Adrenal gland (tissue), 12 donors: ENCODE measurements around the gene MECR. TPM values are rescaled to one million over a fixed set of nuclear protein-coding genes. Genes with fewer than 3 reads are reported as not detected.
A peak's percentile ranks its signal among the peaks of the same experiment; 100 is the strongest.

Experiments used
- DNase-seq, 7 donors: peaks; one replicate each; pipeline ENCODE4 v3.0.0-alpha.2; 2019 to 2020
- H3K27ac ChIP-seq, 5 donors: fragments of 200-600 bp; sonication (generic) in 4 of 5; 1 replicate in 3 of 5; 2 replicates in 2 of 5; pipeline versions ENCODE4 v1.5.1 to v1.8.0; 2016 to 2020; ENCODE audit warnings: mild to moderate bottlenecking in 1 of 5
- H3K27me3 ChIP-seq: fragments of 200-600 bp; 2 replicates; pipeline ENCODE4 v1.8.0; 2021
- H3K36me3 ChIP-seq, 2 donors: fragments of 200-600 bp; replicated peaks in 1 of 2; 1 replicate in 1 of 2; 2 replicates in 1 of 2; pipeline versions ENCODE4 v1.5.1 to v1.8.0; 2018 to 2022
- H3K4me1 ChIP-seq, 2 donors: fragments of 200-600 bp; replicated peaks in 1 of 2; 1 replicate in 1 of 2; 2 replicates in 1 of 2; pipeline versions ENCODE4 v1.5.1 to v1.8.0; 2018 to 2021
- H3K4me3 ChIP-seq, 4 donors: fragments of 200-600 bp; sonication (generic) in 3 of 4; one replicate each; pipeline ENCODE4 v1.5.1; 2016 to 2018
- H3K9me3 ChIP-seq, 3 donors: fragments of 200-600 bp; sonication (generic) in 1 of 3; replicated peaks in 1 of 3; 1 replicate in 2 of 3; 2 replicates in 1 of 3; pipeline versions ENCODE4 v1.5.1 to v1.8.0; 2016 to 2021
- POLR2A ChIP-seq, 2 donors: fragments of 450-650 bp; IDR thresholded peaks; one replicate each; pipeline ENCODE4 v1.6.1; 2017; ENCODE audit warnings: antibody characterized with exemption in 2 of 2, mild to moderate bottlenecking in 2 of 2, moderate library complexity in 1 of 2
- WGBS, 4 donors: extraction: QIAGEN DNeasy Blood & Tissue Kit in 2 of 4; methylation state at CpG; one replicate each; pipeline versions ENCODE4 v1.1.5 to v1.1.7; 2013 to 2017; 5-methylcytosine and 5-hydroxymethylcytosine counted together
- intact Hi-C, 2 donors: fragments of 100-400 bp; cut with DNase I; formaldehyde crosslinking; loops; one replicate each; pipeline versions ENCODE4 v1.14.1 to v1.15.0; 2022 to 2023
- polyA plus RNA-seq, 3 donors: library from polyadenylated mRNA; stranded (reverse); fragments of 200-250 nt in 2 of 3; fragments of 350-450 nt in 1 of 3; fragmentation: Illumina TruSeq in 1 of 3; extraction: RNeasy Lipid Tissue Mini Kit (QIAGEN cat#74804) in 1 of 3; gene quantifications; one replicate each; pipeline ENCODE4 v1.2.3, GENCODE V29; 2013 to 2014
- total RNA-seq, 9 donors: library from RNA; depleted of rRNA in 4 of 9; stranded (reverse); fragments of >200 nt in 4 of 9; fragments of 120-200 nt in 1 of 9; fragmentation: NEBNext Ultra II Directional in 1 of 9; extraction: Animal tissue kit (Norgen Biotek cat#: 25700) in 1 of 9; gene quantifications; one replicate each; pipeline versions ENCODE4 v1.1.0 to v1.2.4, GENCODE V29; 2013 to 2023
- TF ChIP-seq, protein P1 (sequence below), 6 experiments: fragments of 450-650 bp in 4 of 6; fragments of 200-600 bp in 2 of 6; sonication (generic) in 1 of 6; IDR thresholded peaks; 1 replicate in 5 of 6; 2 replicates in 1 of 6; pipeline versions ENCODE4 v1.5.1 to v1.8.0; 2016 to 2021; ENCODE audit warnings: antibody characterized with exemption in 6 of 6, mild to moderate bottlenecking in 2 of 6, moderate library complexity in 1 of 6
- donor health status: healthy with polysubstance abuse.
- donor health status: Bipolar disorder and iron deficiency.
- donor health status: DM: yes; HTN: yes; CAD: no.
- donor health status: DM: no; HTN: no; CAD: no.
- donor health status: DM: no; HTN: no; CAD: no.
- donor health status: DM: yes; HTN: yes; CAD: no.

Gene MECR
- total and polyA plus RNA-seq, 12 donors = 26.1 to 53.1 (median 33.5) TPM

- no peaks in the 10 kb centered on the region for H3K36me3 ChIP-seq
- TF ChIP-seq, protein P1, sequence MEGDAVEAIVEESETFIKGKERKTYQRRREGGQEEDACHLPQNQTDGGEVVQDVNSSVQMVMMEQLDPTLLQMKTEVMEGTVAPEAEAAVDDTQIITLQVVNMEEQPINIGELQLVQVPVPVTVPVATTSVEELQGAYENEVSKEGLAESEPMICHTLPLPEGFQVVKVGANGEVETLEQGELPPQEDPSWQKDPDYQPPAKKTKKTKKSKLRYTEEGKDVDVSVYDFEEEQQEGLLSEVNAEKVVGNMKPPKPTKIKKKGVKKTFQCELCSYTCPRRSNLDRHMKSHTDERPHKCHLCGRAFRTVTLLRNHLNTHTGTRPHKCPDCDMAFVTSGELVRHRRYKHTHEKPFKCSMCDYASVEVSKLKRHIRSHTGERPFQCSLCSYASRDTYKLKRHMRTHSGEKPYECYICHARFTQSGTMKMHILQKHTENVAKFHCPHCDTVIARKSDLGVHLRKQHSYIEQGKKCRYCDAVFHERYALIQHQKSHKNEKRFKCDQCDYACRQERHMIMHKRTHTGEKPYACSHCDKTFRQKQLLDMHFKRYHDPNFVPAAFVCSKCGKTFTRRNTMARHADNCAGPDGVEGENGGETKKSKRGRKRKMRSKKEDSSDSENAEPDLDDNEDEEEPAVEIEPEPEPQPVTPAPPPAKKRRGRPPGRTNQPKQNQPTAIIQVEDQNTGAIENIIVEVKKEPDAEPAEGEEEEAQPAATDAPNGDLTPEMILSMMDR (IDR thresholded peaks at IDR 0.05) = no peak
- no peak for TF ChIP-seq POLR2A (IDR thresholded peaks at IDR 0.05)
- no peak for DNase-seq
- 41 to 55% (median 51%) methylated on average over 10 to 11 of the region's 11 CpGs for WGBS, 4 donors
- H3K4me3 ChIP-seq = no peak overlapping the region
- peaks cover 0 to 9% of the 10 kb centered on the region in 2 donors for H3K4me1 ChIP-seq
- H3K27ac ChIP-seq = peak overlapping the region in 2 of 5 donors; percentile 44 to 74
- H3K9me3 ChIP-seq = no peaks in the 10 kb centered on the region
- H3K27me3 ChIP-seq = peaks cover 6% of the 10 kb centered on the region
- intact Hi-C loops = loop anchor here in 1 of 2 donors (5.0 to 10.0 kb wide), 2 partner anchors 846 to 1144 kb away; no protein-coding TSS in a partner anchor
These were observed 7.9 kb upstream of the MECR start for GRCh38 chr1:29238620-29239002.

DNA sequence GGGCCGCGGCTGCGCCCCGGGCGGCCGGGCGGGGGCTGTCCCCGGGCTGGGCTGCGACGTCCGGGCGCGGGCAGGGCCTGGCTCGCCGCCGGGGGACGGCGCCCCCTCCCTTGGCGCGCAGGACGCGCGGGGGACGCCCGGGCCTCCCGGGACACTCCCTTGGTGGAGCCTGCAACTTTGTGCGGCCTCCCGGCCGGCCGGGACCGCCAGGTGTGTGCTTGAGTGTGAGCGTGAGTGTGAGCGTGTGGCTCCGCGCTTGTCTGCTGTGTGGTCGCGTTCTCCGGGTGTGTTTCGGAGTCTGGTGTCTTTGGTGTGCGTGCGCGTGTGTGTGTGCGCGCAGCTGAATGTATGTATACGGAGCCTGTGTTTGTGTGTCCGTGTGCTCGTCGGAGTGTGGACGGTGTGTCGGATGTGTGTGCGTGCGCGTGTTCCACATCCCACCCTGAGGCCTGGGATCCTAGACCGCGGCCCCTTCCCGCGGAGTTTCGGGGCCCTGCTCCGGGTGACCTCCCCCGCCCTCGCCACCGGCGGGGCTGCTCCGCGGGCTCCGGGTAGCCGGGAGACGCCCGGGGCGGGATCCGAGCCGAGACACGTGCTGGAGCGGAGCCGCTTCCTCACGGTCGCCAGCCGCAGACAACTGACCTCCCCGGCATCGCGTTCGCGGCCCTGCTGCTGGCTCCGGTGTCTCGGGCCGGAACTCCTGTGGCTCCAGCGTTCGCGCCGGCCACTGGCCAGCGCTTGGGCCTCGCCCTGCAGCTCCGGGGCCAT is 7.3 kb upstream of the MECR start:
- intact Hi-C loops = loop anchor here in 1 of 2 donors (5.0 to 10.0 kb wide), 2 partner anchors 847 to 1144 kb away; no protein-coding TSS in a partner anchor
- Histone ChIP-seq H3K27ac (peak overlapping the region in 2 of 5 donors; percentile 44 to 74), H3K27me3 (peaks cover 6% of the 10 kb centered on the region), H3K4me1 (peaks cover 0 to 9% of the 10 kb centered on the region in 2 donors), H3K9me3 (no peaks in the 10 kb centered on the region), H3K36me3 (no peaks in the 10 kb centered on the region), H3K4me3 (peak overlapping the region in 1 of 4 donors; percentile 51)
- DNase-seq = peak in 5 of 7 donors; percentile 31 to 64 (median 33)
- TF ChIP-seq POLR2A (IDR thresholded peaks at IDR 0.05) = no peak
- WGBS, 4 donors = 0 to 3% (median 1%) methylated on average over 22 to 93 of the region's 93 CpGs; no CpG with 5 or more reads in 1 of the 4 donors

- peaks cover 6% of the 10 kb centered on the region for H3K27me3 ChIP-seq
- peak overlapping the region in 2 of 4 donors; percentile 15 to 51 for H3K4me3 ChIP-seq
- 1 to 4% (median 2%) methylated on average over 19 to 79 of the region's 79 CpGs for WGBS, 4 donors
- peak in 5 of 7 donors; percentile 25 to 62 (median 38) for DNase-seq
- H3K36me3 ChIP-seq = no peaks in the 10 kb centered on the region
- peak overlapping the region in 2 of 5 donors; percentile 34 to 74 for H3K27ac ChIP-seq
- H3K9me3 ChIP-seq = no peaks in the 10 kb centered on the region
- TF ChIP-seq, protein P1 (IDR thresholded peaks at IDR 0.05) = no peak
- no peak for TF ChIP-seq POLR2A (IDR thresholded peaks at IDR 0.05)
- peaks cover 0 to 9% of the 10 kb centered on the region in 2 donors for H3K4me1 ChIP-seq
- intact Hi-C loops = loop anchor here in 1 of 2 donors (5.0 to 10.0 kb wide), 2 partner anchors 848 to 1145 kb away; no protein-coding TSS in a partner anchor
These were observed 6.5 kb upstream of the MECR start for GRCh38 chr1:29237129-29237821.

- TF ChIP-seq POLR2A (IDR thresholded peaks at IDR 0.05) = no peak
- TF ChIP-seq, protein P1 (IDR thresholded peaks at IDR 0.05) = no peak
- Histone ChIP-seq H3K9me3 (no peaks in the 10 kb centered on the region), H3K4me3 (peak overlapping the region in 2 of 4 donors; percentile 15 to 51), H3K27ac (peak overlapping the region in 2 of 5 donors; percentile 34 to 74), H3K4me1 (peaks cover 0 to 9% of the 10 kb centered on the region in 2 donors), H3K27me3 (peaks cover 6% of the 10 kb centered on the region), H3K36me3 (no peaks in the 10 kb centered on the region)
- no peak for DNase-seq
- intact Hi-C loops = loop anchor here in 1 of 2 donors (5.0 to 10.0 kb wide), 2 partner anchors 848 to 1146 kb away; no protein-coding TSS in a partner anchor
- WGBS, 4 donors = 1 to 5% (median 2%) methylated on average over 8 to 30 of the region's 30 CpGs
These were observed 6.0 kb upstream of the MECR start for GRCh38 chr1:29236712-29237128.
